Measurements from ENCODE around the gene FOXL2.

DNA sequence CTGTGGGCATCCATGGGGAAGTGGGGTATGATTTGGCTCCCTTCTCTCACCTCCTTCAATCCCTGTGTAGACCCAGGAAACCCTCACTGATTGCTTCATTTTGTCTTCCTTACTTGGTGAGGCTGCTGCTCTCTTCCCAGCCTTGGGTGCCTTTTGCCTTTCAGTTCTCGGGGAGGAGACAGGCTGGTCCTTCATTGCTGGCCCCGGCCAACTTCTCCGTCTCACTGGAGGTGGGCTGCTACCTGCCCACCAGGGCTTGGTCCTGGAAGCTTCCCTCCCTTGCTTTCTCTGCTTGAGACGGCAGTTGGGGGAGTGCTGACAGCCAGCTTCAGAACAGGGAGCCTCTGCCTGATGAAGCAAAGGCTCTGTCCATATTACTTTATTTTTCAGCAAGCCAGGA lies 4.7 kb downstream of the FOXL2 start:
- TF ChIP-seq, protein P1, sequence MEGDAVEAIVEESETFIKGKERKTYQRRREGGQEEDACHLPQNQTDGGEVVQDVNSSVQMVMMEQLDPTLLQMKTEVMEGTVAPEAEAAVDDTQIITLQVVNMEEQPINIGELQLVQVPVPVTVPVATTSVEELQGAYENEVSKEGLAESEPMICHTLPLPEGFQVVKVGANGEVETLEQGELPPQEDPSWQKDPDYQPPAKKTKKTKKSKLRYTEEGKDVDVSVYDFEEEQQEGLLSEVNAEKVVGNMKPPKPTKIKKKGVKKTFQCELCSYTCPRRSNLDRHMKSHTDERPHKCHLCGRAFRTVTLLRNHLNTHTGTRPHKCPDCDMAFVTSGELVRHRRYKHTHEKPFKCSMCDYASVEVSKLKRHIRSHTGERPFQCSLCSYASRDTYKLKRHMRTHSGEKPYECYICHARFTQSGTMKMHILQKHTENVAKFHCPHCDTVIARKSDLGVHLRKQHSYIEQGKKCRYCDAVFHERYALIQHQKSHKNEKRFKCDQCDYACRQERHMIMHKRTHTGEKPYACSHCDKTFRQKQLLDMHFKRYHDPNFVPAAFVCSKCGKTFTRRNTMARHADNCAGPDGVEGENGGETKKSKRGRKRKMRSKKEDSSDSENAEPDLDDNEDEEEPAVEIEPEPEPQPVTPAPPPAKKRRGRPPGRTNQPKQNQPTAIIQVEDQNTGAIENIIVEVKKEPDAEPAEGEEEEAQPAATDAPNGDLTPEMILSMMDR (IDR thresholded peaks at IDR 0.05): no peak
- TF ChIP-seq POLR2A (IDR thresholded peaks at IDR 0.05): no peak

Data from thyroid gland (tissue), 4 donors.